AG09309 (cell line): ENCODE data around the gene PPP1R9A.

Experiments
- DNase-seq: peaks from one replicate; pipeline ENCODE4 v3.0.0-alpha.2; 2010; ENCODE audit warnings: low read depth
- H3K4me3 ChIP-seq: 2 replicates; pipeline ENCODE4 v1.5.1; 2011; ENCODE audit warnings: mild to moderate bottlenecking, low read depth, low read length, moderate library complexity; ENCODE audit not compliant: control insufficient read depth
- CTCF ChIP-seq: IDR thresholded peaks from 2 replicates; pipeline ENCODE4 v1.5.1; 2011; ENCODE audit warnings: mild to moderate bottlenecking, low read depth, low read length, inconsistent platforms; ENCODE audit not compliant: insufficient read depth, control insufficient read depth; ENCODE audit errors: missing control alignments

Gene PPP1R9A

DNA sequence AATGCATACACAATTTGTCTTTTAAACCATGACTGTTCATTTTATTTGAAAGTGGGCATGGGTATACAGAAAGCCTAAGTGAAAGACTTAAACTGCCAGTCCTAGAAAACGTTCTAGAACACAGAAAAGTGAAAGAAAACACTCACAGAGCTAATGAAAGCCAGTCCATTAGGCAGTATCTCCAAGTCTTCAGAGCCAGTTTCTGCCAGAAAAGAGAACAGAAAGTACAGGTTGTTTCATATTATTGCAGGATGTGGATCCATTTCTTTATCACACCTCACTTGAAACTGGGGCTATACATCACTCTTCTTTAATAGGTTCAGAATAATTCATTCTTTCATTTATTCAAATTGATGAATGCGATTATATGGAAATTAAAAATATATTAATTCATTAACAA, 409.2 kb downstream of the PPP1R9A start:
- TF ChIP-seq CTCF = no peak
- DNase-seq = no peak
- no peak overlapping the region for H3K4me3 ChIP-seq

DNA sequence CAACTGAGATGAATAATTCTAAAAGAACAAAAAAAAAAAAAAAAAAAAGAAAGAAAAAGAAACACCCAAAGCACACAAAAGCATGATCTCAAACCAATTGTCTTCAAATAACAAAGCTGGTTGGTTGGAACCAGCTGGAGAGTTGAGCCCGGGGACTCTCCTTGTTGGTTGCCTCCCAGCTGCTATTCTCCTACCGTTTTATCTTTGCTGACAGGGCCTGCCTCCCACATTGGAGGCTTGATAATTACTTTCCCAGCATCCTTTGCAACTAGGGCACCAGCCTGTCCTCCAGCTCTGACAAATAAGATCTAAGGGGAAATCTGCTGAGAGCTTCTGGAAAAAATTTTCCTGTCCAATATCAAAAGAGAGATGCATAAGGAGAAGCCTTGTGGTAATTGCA, 410.2 kb downstream of the PPP1R9A start:
- no peak for DNase-seq

GRCh38 chr7:95317966-95318365, 410.6 kb downstream of the PPP1R9A start:
- DNase-seq = no peak
- TF ChIP-seq CTCF = no peak
- H3K4me3 ChIP-seq = no peak overlapping the region

More for the DNA sequence above, 410.2 kb downstream of the PPP1R9A start:
- no peak overlapping the region for H3K4me3 ChIP-seq
- TF ChIP-seq CTCF = no peak

- no peak for TF ChIP-seq CTCF
- DNase-seq = no peak
- no peak overlapping the region for H3K4me3 ChIP-seq
These were observed 411.2 kb downstream of the PPP1R9A start for GRCh38 chr7:95318501-95319100.

- no peak for DNase-seq
- no peak overlapping the region for H3K4me3 ChIP-seq
- no peak for TF ChIP-seq CTCF
These were observed 412.2 kb downstream of the PPP1R9A start for GRCh38 chr7:95319570-95319969.

DNA sequence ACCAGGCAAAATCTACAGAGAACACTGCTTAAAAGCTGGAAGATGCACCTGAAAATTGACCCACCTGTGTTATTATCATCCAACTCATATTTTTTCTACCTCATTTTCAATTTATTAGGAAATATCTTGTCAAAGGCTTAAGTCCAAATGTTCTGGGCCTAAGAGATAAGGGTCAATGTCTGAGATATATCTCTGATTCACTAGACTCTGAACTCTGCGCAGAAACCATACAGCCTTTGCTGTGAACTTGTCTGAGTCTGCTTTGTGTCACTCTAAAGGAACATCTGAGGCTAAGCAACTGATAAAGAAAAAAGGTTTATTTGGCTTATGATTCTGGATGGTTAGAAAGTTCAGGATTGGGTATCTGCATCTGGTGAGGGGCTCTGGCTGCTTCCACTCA, 413.3 kb downstream of the PPP1R9A start:
- DNase-seq = no peak
- no peak overlapping the region for H3K4me3 ChIP-seq
- no peak for TF ChIP-seq CTCF

DNA sequence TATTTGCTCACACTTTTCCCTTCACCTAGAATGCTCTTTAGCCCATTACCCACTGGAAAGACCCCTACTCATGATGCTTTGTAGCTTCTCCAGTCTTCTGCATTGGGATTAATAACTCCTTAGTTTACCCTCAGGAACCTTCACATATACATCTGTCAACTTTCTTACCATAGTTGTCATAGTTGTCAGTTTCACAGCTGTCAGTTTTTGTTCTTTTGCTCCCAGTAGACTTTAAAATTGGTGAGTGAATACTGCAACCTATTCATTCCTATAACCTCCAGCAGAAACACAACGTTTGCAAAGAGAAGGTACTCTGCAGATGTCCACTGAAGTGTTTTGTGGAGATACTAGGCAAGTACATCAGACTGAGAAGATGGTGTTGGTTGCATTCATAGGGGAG, 414.3 kb downstream of the PPP1R9A start:
- no peak for DNase-seq
- H3K4me3 ChIP-seq = no peak overlapping the region
- no peak for TF ChIP-seq CTCF
